Measurements from ENCODE around the gene CACTIN.

- TF ChIP-seq, protein P1, sequence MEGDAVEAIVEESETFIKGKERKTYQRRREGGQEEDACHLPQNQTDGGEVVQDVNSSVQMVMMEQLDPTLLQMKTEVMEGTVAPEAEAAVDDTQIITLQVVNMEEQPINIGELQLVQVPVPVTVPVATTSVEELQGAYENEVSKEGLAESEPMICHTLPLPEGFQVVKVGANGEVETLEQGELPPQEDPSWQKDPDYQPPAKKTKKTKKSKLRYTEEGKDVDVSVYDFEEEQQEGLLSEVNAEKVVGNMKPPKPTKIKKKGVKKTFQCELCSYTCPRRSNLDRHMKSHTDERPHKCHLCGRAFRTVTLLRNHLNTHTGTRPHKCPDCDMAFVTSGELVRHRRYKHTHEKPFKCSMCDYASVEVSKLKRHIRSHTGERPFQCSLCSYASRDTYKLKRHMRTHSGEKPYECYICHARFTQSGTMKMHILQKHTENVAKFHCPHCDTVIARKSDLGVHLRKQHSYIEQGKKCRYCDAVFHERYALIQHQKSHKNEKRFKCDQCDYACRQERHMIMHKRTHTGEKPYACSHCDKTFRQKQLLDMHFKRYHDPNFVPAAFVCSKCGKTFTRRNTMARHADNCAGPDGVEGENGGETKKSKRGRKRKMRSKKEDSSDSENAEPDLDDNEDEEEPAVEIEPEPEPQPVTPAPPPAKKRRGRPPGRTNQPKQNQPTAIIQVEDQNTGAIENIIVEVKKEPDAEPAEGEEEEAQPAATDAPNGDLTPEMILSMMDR (IDR thresholded peaks at IDR 0.05; ENCODE audit: insufficient read depth, low read depth, low read length) = no peak
- no peak for TF ChIP-seq EZH2 (IDR thresholded peaks at IDR 0.05; ENCODE audit: insufficient read depth, low read length)
These were observed 11.0 kb upstream of the CACTIN start for GRCh38 chr19:3637621-3638020.

Measured in astrocyte (in vitro differentiated cells and primary cell).